ENCODE data around the gene BORCS6.

The BORCS6 gene

GRCh38 chr17:8162997-8163977, 26.7 kb downstream of the BORCS6 start:
- no peak for DNase-seq (ENCODE audit: low read depth)
- H3K4me3 ChIP-seq (ENCODE audit: low read depth, low read length): peak overlapping the region; percentile 92
- no peak for TF ChIP-seq CTCF (IDR thresholded peaks at IDR 0.05; ENCODE audit: low read depth, low read length, missing control alignments)
- in situ Hi-C loops (cut with HindIII; ENCODE audit: low sequenced_read_pairs): no loop called here

- DNase-seq (ENCODE audit: low read depth): no peak
- in situ Hi-C loops (cut with HindIII; ENCODE audit: low sequenced_read_pairs): no loop called here
- peak within 1 kb of the TSS; percentile 92 for H3K4me3 ChIP-seq (ENCODE audit: low read depth, low read length)
- TF ChIP-seq CTCF (IDR thresholded peaks at IDR 0.05; ENCODE audit: low read depth, low read length, missing control alignments): no peak
Measured at GRCh38 chr17:8162233-8162996, 27.6 kb downstream of the BORCS6 start, which contains the start of gene VAMP2. TSS of gene VAMP2 (minus strand) at chr17:8162948. CDS start at chr17:8162879, 69 bp downstream.

- TF ChIP-seq CTCF (IDR thresholded peaks at IDR 0.05; ENCODE audit: low read depth, low read length, missing control alignments): no peak
- in situ Hi-C loops (cut with HindIII; ENCODE audit: low sequenced_read_pairs): no loop called here
- DNase-seq (ENCODE audit: low read depth): no peak
- H3K4me3 ChIP-seq (ENCODE audit: low read depth, low read length): peak overlapping the region; percentile 92
Measured at GRCh38 chr17:8161289-8162232, 28.4 kb downstream of the BORCS6 start.

GRCh38 chr17:8160741-8161221, 29.2 kb downstream of the BORCS6 start:
- in situ Hi-C loops (cut with HindIII; ENCODE audit: low sequenced_read_pairs): no loop called here
- no peak for TF ChIP-seq CTCF (IDR thresholded peaks at IDR 0.05; ENCODE audit: low read depth, low read length, missing control alignments)
- no peak overlapping the region for H3K4me3 ChIP-seq (ENCODE audit: low read depth, low read length)
- no peak for DNase-seq (ENCODE audit: low read depth)

- no peak for DNase-seq (ENCODE audit: low read depth)
- in situ Hi-C loops (cut with HindIII; ENCODE audit: low sequenced_read_pairs): no loop called here
- no peak for TF ChIP-seq CTCF (IDR thresholded peaks at IDR 0.05; ENCODE audit: low read depth, low read length, missing control alignments)
- H3K4me3 ChIP-seq (ENCODE audit: low read depth, low read length): no peak overlapping the region
Measured at GRCh38 chr17:8160224-8160577, 29.8 kb downstream of the BORCS6 start.

Data from astrocyte of the cerebellum (primary cell).